ENCODE results near the gene SMARCD1. TPM values are rescaled to one million over a fixed set of nuclear protein-coding genes. Genes with fewer than 3 reads are reported as not detected.

SMARCD1 gene
- total RNA-seq, 1 donor from 2014 or later, result 152 TPM

DNA sequence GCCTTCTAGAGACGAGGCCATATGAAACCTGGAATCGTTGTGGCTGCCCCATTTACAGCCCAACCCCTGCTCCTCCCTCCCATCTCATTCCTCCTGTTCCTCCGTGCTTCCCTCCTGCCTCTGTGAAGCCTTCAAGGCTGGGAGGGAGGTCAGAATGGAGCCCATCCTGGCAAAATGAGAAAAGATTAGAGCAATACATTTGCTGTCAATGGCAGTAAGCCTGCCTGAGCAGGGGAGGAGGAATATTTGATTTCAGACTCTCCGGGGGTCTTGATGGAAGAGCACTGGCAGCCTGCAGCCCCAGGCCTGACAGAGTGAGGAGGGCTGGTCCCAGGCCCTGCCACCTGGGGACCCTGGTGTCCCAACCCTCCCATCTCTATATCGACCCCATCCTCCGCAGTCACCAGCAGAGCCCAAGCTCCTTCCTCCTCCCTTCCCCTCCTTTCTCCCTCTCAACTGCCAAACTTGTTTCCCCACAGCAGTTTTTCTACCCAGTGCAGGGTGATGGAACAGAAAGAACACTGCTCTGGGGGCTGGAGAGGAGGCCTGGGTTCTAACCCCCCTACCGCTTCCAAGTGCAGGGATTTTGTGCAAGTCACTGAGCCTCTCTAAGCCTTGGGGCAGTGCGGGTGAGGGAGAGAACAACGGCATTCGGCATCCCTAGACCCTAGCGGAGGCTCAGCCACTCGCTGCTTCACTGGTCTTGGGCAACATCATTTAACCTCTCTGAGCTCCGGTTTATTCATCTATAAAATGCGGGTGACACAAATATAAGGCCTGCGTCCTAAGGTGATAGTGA lies 43.9 kb upstream of the SMARCD1 start:
- Mint-ChIP-seq H3K27me3 (ENCODE audit: unreplicated experiment) (peaks cover 6% of the 10 kb centered on the region), H3K9me3 (ENCODE audit: unreplicated experiment) (peaks cover 3% of the 10 kb centered on the region), H3K36me3 (ENCODE audit: unreplicated experiment) (no peaks in the 10 kb centered on the region), H3K4me3 (ENCODE audit: unreplicated experiment) (peak overlapping the region; percentile 55), H3K4me1 (ENCODE audit: low read depth, unreplicated experiment) (peaks cover 30% of the 10 kb centered on the region), H3K27ac (ENCODE audit: unreplicated experiment) (peak overlapping the region; percentile 52)
- TF ChIP-seq, protein P1, sequence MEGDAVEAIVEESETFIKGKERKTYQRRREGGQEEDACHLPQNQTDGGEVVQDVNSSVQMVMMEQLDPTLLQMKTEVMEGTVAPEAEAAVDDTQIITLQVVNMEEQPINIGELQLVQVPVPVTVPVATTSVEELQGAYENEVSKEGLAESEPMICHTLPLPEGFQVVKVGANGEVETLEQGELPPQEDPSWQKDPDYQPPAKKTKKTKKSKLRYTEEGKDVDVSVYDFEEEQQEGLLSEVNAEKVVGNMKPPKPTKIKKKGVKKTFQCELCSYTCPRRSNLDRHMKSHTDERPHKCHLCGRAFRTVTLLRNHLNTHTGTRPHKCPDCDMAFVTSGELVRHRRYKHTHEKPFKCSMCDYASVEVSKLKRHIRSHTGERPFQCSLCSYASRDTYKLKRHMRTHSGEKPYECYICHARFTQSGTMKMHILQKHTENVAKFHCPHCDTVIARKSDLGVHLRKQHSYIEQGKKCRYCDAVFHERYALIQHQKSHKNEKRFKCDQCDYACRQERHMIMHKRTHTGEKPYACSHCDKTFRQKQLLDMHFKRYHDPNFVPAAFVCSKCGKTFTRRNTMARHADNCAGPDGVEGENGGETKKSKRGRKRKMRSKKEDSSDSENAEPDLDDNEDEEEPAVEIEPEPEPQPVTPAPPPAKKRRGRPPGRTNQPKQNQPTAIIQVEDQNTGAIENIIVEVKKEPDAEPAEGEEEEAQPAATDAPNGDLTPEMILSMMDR (IDR thresholded peaks at IDR 0.05; ENCODE audit: partially characterized antibody, unreplicated experiment), result no peak
- no peak for DNase-seq

DNA sequence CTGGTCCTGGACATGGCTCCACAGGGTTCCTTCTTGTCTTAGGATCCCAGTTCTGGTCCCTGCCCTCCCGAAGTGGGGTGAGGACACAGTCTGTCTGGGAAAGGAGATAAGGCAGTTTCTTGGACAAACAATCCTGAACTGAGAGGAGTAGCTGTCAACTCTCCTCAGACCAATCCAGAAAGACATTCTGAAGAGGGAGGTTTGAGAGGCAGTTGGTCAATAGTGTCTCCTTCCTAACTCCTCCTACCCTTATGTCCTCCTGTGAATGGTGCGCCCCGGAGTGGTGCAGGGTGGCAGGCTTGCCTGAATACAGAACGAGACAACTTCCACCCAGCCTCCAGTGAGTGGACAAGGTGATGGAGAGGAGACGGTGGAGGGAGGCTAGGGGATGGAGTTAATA lies 43.2 kb upstream of the SMARCD1 start:
- Mint-ChIP-seq H3K36me3 (ENCODE audit: unreplicated experiment) (no peaks in the 10 kb centered on the region), H3K4me1 (ENCODE audit: low read depth, unreplicated experiment) (peaks cover 30% of the 10 kb centered on the region), H3K27me3 (ENCODE audit: unreplicated experiment) (peaks cover 6% of the 10 kb centered on the region), H3K27ac (ENCODE audit: unreplicated experiment) (no peak overlapping the region), H3K4me3 (ENCODE audit: unreplicated experiment) (no peak overlapping the region), H3K9me3 (ENCODE audit: unreplicated experiment) (peaks cover 3% of the 10 kb centered on the region)
- TF ChIP-seq, protein P1 (IDR thresholded peaks at IDR 0.05; ENCODE audit: partially characterized antibody, unreplicated experiment), result no peak
- no peak for DNase-seq

DNA sequence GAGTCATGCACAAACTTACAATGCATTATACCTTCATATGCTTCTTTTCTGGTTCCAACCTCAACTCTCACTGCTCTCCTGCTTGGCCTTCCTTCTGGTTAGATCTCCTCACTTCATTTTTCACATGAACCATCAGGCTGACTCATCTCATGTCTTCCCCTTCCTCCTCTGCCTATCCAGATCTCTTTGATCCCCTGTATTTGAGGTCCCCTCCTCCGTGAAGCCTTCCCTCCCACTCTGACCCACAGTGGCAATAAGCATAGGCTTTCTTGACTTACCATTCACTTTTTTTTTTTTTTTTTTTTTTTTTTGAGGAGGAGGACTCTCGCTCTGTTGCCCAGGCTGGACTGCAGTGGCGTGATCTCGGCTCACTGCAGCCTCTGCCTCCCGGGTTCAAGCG lies 42.4 kb upstream of the SMARCD1 start:
- H3K9me3 Mint-ChIP-seq (ENCODE audit: unreplicated experiment), result peaks cover 5% of the 10 kb centered on the region
- peaks cover 33% of the 10 kb centered on the region for H3K4me1 Mint-ChIP-seq (ENCODE audit: low read depth, unreplicated experiment)
- H3K4me3 Mint-ChIP-seq (ENCODE audit: unreplicated experiment), result no peak overlapping the region
- H3K27ac Mint-ChIP-seq (ENCODE audit: unreplicated experiment), result no peak overlapping the region
- TF ChIP-seq, protein P1 (IDR thresholded peaks at IDR 0.05; ENCODE audit: partially characterized antibody, unreplicated experiment), result no peak
- no peaks in the 10 kb centered on the region for H3K36me3 Mint-ChIP-seq (ENCODE audit: unreplicated experiment)
- no peak for DNase-seq
- H3K27me3 Mint-ChIP-seq (ENCODE audit: unreplicated experiment), result peaks cover 6% of the 10 kb centered on the region

DNA sequence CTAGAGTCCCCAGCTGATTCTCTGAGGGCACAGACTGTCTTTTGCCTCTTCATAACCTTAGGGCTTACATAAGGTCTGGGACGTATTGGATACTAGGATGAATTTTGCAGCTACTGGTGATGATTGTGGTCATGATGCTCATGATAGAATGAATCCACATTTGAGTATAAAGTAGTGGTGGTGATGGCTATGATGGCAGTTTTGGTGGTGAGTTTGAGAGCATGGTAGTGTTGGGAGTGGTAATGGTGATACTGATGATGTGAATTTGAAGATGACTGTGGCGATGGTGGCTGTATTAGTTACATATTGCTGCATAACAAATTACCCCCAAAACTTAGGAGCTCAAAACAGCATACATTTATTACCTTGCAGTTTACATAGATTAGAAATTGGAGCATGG lies 41.8 kb upstream of the SMARCD1 start:
- Mint-ChIP-seq H3K27me3 (ENCODE audit: unreplicated experiment) (peaks cover 6% of the 10 kb centered on the region), H3K4me3 (ENCODE audit: unreplicated experiment) (no peak overlapping the region), H3K4me1 (ENCODE audit: low read depth, unreplicated experiment) (peaks cover 31% of the 10 kb centered on the region), H3K27ac (ENCODE audit: unreplicated experiment) (no peak overlapping the region), H3K9me3 (ENCODE audit: unreplicated experiment) (peaks cover 5% of the 10 kb centered on the region), H3K36me3 (ENCODE audit: unreplicated experiment) (no peaks in the 10 kb centered on the region)
- TF ChIP-seq, protein P1 (IDR thresholded peaks at IDR 0.05; ENCODE audit: partially characterized antibody, unreplicated experiment), result no peak
- no peak for DNase-seq

DNA sequence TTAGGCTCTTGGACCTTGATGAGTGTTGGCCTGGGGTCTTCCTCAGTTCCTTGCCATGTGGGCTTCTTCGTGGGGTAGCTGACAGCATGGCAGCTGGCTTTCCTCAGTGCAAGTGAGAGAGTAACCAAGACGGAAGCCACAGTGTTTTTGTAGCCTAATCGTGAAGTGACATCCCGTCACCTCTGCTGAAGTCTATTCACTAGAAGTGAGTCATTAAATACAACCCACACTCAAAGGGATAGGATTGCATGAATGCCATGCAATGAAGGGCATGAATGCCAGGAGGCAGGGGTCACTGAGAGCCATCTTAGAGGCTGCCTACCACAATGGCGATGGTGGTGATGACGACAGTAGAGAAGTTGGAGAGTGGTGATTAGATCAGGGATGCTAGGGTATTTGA lies 41.3 kb upstream of the SMARCD1 start:
- peaks cover 8% of the 10 kb centered on the region for H3K27me3 Mint-ChIP-seq (ENCODE audit: unreplicated experiment)
- TF ChIP-seq, protein P1 (IDR thresholded peaks at IDR 0.05; ENCODE audit: partially characterized antibody, unreplicated experiment), result no peak
- H3K9me3 Mint-ChIP-seq (ENCODE audit: unreplicated experiment), result peaks cover 5% of the 10 kb centered on the region
- DNase-seq, result no peak
- no peak overlapping the region for H3K27ac Mint-ChIP-seq (ENCODE audit: unreplicated experiment)
- no peaks in the 10 kb centered on the region for H3K36me3 Mint-ChIP-seq (ENCODE audit: unreplicated experiment)
- H3K4me1 Mint-ChIP-seq (ENCODE audit: low read depth, unreplicated experiment), result peaks cover 29% of the 10 kb centered on the region
- H3K4me3 Mint-ChIP-seq (ENCODE audit: unreplicated experiment), result no peak overlapping the region

Data from glutamatergic neuron (in vitro differentiated cells).